GM18511 (cell line): ENCODE data around the gene ZBTB7C.
"Not testable (repeated sequence)": the region's sequence is repeated elsewhere in the genome, so short reads cannot be mapped to it uniquely, and the experiment has no call there.

Source experiments
- ATAC-seq: cut with Tn5 transposase; IDR thresholded peaks from one replicate; pipeline ENCODE4 v1.9.1; 2021; ENCODE audit warnings: mild to moderate bottlenecking, moderate library complexity; ENCODE audit not compliant: unreplicated experiment

ZBTB7C gene

DNA sequence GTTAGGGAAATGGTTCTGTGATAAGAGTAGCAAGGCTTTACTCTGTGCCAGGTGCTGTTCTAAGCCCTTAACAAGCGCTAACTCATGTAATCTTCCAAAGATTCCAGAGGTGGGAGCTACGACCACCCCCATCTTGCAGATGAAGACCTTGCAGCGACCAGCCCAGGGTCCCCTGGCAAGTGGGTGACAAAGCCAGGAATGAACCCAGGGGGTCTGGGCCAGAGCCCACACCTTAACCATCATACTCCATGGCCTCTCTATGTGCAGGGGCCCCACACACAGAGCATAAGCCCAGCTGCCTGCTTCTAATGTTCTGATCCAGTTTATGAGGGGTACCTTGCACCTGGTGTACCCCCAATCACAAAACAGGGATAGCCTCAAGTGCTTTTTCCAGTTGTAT, 105.3 kb downstream of the ZBTB7C start:
- no peak for ATAC-seq

DNA sequence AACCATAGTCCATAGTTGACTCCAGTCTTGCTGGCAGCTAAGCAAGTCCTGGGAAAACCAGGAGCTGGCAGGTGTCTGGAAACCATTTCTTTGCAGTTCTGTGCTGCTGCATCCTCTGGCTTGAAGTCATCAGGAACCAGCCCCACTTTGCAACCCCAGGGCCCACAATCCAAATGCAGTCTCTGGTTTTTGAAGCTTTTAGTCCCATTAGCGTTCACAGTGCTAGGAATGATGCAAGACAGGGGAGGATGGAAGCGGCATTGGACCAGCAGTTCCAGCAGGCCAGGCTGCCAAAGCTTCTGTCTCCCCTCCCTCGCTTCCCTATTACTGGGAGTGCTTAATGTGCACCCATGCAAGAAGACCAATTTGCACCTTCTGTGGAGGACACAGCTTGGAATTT, 106.4 kb downstream of the ZBTB7C start:
- ATAC-seq, result no peak

DNA sequence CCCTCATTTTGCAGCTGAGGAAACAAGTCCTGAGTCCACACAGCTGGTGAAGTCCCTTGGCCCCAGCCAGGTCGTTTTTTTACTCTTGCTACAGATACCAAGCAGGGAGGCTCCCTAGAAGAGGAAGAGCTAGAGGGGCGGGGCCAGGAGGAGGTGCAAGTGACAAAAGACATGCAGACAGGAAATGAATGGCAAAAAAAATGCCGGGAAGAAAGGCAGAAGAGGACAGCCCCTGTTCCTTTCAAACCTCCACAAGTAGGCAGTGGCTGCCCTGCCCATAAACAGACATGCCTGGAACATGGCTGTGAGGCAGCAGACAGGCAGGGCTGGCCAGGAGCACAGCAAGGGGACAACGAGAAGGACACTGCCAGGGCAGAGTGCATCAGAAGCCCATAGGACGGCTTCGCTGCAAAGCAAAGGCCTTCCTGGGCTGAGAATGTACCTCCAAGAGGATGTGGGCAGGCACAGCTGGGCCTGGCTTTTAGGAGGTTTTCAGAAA, 108.7 kb downstream of the ZBTB7C start:
- ATAC-seq, result no peak

DNA sequence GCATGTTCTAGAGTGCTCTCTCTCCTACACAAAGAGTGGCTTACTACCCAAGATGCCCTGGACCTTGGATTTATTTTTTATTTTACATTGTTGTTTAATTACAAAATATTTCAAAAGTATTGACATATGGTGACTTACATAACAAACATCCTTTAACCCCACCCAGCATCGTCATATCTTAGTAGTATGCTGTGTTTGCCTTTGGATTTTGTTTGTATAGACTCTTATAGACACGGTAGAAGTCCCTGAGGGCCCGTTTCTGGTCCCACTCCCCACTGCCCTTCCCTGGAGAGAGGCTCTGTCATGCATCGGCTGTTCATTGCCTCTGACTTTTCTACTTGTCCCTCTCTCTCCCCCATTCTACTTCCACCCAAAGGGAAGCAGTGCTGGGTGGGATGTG, 112.0 kb downstream of the ZBTB7C start:
- ATAC-seq, result no peak

DNA sequence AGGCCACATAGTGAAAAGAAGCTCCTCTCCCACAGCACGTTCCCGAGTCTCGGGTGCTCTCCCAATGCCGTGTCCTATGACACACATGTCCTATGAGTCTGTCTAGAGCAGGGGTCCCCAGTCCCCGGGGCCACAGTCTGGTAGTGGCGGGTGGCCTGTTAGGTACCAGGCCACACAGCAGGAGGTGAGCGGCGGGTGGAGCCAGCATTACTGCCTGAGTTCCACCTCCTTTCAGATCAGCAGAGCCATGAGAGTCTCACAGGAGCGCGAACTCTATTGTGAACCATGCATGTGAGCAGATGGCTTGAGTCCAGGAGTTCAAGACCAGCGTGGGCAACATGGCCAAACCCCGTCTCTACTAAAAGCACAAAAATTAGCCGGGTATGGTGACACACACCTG, 112.6 kb downstream of the ZBTB7C start:
- ATAC-seq, result no peak

DNA sequence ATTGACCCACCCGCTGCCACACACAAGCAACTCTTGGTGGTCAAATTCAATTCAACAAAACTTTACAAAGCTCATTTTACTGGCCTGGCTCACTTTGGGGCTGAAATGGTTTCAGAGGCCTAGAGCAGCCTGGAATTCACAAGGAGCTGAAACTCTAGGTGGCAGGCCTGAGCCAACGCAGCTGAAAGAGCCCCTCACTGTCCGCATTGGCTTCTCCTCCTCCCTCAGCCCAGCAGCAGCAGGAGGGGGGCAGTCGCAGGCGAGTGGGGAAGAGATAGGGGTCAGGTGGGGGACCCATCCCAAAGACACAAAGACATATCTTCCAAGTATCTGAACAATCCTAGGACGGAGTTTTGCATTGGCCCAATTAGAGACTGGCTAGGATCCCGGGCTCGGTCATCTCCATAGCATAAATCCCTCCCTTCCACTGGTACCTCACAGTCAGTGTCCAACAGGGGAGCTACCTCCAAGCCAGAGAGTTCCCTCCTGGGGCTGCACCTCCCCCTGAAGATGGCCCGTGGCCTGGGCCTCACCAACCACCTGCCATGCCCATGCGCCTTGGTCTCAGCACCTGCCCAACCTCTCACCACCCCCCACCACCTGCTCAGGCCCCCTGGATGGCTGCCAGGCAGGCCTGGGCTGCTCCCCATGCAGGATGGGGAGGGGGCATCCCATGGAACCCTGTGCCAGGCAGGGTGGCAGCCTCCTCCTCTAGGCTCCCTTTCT, 113.4 kb downstream of the ZBTB7C start:
- no peak for ATAC-seq

DNA sequence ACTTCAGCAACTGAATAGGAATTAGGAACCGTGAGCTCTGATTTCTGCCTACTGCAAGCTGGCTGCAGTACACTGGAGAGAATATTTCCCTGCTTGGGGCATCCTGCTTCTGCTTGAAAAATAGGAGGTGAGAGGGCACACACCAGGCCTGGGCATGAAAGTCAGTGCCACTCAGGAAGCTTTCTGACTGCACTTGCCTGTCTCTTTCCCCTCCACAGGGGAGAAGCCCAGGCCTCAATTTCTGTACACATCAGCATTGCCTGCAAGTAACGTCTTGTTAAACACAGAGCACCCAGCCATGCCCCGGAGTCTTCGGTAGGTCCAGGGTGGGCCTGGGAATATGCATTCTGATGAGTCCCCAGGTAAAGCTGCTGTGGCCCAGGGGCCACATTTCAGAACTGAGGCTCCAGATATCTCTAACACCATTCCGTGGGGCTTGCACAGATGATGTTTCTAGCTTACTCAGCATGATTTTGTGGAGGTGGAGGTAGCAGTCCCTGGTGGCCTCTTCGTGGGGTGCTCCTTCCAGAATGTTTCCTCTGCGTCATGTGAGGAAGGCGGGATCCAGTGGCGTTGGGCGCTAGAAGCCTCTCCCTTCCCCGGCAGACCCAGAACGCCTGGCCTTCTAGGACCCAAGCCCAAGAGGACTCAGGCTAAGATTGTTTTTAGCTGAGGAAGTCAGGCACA, 114.1 kb downstream of the ZBTB7C start:
- ATAC-seq, result no peak

DNA sequence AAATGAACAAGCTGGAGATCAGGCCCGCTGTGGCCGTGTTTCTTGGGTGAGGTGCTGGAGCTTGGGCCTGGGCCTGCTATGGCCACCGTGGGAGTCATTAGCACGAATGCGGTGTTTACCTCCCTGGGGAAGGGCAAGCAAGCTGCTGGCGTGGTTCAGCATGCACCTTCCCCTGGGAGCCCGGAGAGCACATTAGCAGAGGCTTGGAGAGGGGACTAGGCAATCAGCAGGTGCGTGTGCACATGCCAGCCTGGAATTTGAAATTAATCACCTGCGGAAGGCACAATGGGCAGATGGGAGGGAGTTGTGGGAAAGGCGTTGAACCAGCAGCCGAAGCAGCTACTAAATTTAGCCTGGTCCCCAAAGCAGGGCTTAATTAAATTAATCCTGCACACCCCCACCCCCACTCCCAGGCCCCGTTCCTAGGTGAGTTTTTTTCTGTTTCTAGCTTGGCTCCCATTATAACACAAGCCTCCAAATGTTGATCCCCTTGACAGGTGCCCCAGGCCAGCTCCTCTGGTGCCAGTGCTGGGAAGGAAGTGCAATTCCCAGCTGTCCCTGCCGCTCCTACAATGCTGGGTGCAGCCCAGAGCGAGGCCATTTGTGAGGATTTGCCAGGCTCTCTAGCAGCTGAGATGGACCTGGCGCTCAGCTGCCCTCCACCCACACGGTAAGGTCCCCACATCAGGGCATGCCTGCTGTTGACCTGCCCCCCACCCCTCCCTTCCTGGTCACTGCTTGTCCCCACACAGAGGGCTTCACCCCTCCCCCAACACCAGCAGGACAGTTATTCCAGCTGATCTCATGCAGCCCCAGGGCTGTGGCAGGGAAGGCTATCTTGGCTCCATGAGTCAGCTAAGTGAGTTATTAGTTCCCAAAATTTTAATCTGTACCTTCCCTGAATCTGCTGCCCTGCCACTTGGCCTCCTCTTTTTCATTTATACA, 115.0 kb downstream of the ZBTB7C start:
- no peak for ATAC-seq

DNA sequence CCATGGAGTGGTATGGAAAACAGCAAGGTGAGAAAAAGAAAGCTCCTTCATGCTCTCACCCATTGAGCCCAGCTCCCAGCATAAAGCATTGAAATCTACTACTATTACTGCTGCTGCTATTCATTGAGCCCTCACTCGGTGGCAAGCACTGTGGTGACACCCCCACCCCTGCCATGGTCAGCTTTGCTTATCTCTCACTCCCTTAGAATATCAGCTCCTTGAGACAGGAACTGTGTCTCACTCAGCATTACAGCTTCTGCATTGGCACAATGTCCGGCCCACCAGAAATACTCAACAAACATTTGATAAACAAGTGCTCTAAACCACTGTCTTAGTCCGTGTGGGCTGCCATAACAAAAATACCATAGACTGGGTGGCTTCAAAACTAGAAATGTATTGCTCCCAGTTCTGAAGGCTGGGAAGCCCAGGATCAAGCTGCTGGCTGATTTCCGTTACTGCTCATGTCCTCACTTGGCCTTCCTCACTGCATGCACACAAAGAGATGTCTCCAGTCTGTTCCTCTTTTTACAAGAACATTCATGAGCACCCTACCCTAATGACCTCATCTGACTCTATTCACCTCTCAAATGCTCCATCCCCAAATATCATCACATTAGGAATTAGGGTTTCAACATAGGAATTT, 116.3 kb downstream of the ZBTB7C start:
- no peak for ATAC-seq

DNA sequence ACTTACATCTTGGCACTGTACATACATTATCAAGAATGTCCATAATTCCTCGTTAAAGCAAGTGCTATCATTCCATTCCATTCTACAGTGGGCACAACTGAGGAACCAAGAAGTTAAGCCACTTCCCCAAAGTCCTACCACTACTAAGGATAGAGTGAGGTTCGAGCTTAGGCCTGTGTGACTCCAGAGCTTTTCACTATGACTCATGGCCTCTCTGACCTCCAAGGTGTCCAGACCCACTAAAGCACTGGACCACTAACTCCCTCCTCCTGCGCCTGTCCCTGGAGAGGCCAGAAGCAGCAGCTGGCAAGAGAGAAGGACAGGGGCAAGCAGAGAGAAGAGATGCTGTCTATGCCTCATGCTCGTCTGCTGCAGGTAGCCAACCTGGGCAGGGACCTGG, 117.0 kb downstream of the ZBTB7C start:
- ATAC-seq, result no peak

DNA sequence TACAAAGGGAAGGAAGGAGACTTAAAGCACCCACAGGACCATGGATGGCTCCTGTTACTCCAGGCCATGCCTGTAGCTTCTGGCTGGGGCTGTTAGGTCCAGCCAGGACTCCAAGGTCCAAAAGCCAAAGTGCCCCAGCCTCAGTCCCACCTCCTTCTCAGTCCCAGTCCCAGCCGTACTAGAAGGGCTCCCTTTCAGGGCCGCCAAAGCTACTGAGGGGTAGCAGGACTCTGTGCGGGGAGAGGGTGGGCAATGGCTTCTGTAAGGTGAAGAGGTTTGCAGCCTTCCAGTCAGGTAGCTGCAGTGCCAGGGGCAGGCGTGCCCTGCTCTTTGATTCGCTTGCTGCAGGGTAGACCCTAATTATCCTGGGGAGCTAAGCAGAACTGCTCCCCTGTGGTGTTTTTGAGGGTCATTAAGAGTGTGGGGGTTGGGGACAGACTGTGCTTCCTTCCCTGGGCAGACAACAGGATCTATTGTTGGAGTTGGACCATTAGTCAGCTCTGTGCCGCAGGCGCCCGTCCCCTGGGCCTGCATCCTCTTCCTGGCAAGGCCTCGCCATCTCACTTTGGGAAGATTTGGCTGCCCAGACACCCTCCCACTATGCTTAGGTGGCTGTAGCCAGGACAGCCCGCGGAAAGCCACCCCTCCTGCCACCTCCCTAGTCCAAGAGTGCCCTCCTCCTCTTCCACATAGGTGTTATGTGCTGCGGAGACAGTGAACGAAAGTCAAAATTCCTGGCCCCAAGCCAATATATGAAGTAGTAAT, 118.8 kb downstream of the ZBTB7C start:
- ATAC-seq, result no peak

DNA sequence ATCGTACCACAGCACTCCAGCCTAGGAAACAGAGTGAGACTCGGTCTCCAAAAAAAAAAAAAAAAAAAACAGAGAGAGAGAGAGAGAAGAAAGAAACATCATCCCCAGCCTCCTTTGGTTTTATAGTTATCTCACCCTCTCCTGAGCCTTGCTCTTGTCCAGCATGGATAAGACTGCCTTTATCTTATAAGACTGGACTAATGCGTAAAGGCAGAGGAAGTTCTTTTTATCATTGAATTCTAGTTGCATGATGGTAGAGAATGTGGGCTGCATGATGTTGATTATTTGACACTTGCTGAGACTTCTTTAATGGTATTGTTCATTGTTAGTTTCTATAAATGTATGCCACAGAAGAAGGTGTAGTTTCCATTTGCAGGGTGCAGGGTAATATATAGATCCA, 124.4 kb downstream of the ZBTB7C start:
- ATAC-seq, result no peak

DNA sequence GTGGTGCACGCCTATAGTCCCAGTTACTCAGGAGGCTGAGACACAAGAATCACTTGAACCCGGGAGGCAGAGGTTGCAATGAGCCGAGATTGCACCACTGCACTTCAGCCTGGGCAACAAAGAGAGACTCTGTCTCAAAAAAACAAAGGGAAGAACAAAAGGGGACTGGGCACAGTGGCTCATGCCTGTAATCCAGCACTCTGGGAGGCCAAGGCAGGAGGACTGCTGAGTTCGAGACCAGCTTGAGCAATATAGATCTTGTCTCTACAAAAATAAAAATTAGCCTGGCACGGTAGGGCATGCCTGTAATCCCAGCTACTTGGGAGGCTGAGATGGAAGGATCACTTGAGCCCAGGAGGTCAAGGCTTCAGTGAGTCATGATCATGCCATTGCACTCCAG, 125.2 kb downstream of the ZBTB7C start:
- ATAC-seq, result not testable (repeated sequence)

DNA sequence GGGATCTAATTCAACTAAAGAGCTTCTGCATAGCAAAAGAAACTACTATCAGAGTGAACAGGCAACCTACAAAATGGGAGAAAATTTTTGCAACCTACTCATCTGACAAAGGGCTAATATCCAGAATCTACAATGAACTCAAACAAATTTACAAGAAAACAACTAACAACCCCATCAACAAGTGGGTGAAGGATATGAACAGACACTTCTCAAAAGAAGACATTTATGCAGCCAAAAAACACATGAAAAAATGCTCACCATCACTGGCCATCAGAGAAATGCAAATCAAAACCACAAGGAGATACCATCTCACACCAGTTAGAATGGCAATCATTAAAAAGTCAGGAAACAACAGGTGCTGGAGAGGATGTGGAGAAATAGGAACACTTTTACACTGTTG, 127.7 kb downstream of the ZBTB7C start:
- ATAC-seq, result not testable (repeated sequence)

DNA sequence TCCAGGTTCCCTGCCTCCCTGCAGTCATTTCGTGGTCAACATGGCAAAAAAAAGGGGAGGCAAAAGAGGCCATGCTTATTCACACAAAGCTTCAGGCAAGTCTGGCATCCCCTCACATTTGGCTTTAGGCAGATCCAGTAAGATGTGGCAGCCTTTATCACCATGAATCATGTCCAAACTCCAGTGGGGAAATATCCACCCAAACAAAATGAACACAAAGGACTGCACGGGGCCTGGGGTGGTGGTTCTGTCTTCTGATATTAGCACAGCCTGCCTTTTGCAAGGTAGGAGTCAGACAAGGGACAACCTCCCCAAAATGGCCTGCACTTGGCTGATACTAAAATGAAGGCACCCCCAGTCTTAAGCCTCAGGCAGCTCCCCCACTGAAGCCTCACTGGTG, 129.9 kb downstream of the ZBTB7C start:
- no peak for ATAC-seq

DNA sequence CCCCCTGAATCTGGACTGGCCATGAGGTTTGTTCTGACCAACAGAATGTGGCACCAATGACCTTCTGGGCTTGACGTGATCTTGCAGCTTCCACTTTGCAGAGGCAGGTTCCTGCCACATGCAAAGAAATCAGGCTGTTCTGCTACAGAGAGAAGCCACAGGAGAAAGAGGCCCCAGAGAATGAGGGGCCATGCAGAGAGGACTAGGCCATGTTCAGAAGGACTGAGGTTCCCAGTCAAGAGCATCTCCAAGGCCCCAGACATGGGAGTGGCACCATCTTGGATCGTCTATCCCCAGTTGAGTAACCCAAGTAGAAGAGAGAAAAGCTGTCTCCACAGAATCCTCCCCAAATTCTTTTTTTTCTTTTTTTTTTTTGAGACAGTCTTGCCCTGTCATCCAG, 131.1 kb downstream of the ZBTB7C start:
- ATAC-seq, result no peak

DNA sequence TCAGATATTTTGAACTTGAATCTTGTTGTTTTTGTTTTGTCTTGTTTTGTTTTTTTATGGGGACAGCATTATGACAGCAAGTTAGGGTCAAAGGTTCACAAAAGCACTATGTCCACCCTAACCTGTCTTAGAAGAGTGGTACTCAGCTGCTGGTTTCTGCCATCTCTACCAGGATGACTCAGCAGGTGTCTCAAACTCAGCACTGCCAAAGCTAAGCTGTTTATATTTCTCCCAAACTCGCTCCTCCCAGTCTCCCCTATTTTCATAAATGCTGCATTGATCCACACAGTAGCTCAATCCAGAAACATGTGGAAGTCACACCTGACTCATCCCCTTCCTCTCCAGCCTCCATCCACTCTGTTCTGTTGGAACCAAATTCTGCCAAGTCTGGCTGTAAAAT, 134.9 kb downstream of the ZBTB7C start:
- no peak for ATAC-seq

DNA sequence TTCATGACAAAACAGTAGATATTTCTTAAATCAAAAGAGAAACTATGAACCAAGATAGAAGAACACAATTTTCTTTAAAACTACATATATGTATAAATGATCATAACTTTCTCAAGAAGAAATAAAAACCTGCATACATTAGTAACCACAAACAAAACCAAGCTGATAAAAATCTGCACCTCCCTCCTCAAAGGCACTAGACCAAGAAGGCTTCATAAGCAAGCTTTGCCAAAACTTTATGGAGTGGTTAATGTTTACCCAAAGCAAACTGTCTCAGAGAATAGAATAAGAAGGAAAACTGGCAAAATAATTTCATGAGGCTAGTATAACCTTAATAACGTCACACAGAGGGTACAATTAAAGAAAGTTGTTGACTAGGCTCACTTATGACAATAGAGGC, 138.3 kb downstream of the ZBTB7C start:
- no peak for ATAC-seq

DNA sequence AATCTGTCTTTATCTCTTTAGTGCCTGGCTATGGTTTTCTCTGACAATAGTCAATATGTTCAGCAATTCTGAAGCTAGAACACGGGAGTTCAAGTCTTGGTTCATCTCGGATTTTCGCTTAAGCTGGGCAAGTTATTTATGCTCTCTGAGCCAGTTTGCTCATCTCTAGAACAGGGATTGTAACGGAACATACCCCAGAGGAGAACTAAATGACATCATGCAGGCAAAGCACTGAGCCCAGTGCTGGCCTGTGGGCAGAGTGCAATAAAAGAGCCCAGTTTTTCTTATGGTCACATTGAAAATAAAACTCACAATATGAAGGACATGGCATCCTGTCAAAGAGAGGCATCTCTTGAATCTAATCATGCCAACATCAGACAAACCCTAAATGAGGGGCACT, 143.9 kb downstream of the ZBTB7C start:
- ATAC-seq, result no peak
